Heart left ventricle (tissue), 16 donors: Measurements from ENCODE around the gene FBXL7. TPM values are rescaled to one million over a fixed set of nuclear protein-coding genes. Genes with fewer than 3 reads are reported as not detected.

Experiments used
- ATAC-seq, 4 donors: fragments of 200-7000 bp; cut with Tn5 transposase; one replicate each; pipeline ENCODE4 v1.9.1; 2020 to 2022; ENCODE audit warnings: moderate library complexity in 4 of 4, mild to moderate bottlenecking in 3 of 4, moderate number of reproducible peaks in 1 of 4
- DNase-seq, 5 donors: peaks; one replicate each; pipeline ENCODE4 v3.0.0-alpha.2; 2020
- H3K27ac ChIP-seq, 12 donors: fragments of 200-600 bp; sonication (generic) in 4 of 12; one replicate each; pipeline versions ENCODE4 v1.5.0 to v1.8.0; 2016 to 2022; ENCODE audit warnings: mild to moderate bottlenecking in 2 of 12
- H3K27me3 ChIP-seq, 9 donors: fragments of 200-600 bp; sonication (generic) in 2 of 9; one replicate each; pipeline versions ENCODE4 v1.5.1 to v1.8.0; 2016 to 2022; ENCODE audit warnings: mild to moderate bottlenecking in 3 of 9
- H3K36me3 ChIP-seq, 9 donors: fragments of 200-600 bp; sonication (generic) in 2 of 9; one replicate each; pipeline versions ENCODE4 v1.5.0 to v1.8.0; 2018 to 2022; ENCODE audit warnings: mild to moderate bottlenecking in 2 of 9
- H3K4me1 ChIP-seq, 12 donors: fragments of 200-600 bp; sonication (generic) in 4 of 12; one replicate each; pipeline versions ENCODE4 v1.5.0 to v1.8.0; 2016 to 2022; ENCODE audit warnings: mild to moderate bottlenecking in 3 of 12
- H3K4me3 ChIP-seq, 12 donors: fragments of 200-600 bp; sonication (generic) in 4 of 12; one replicate each; pipeline versions ENCODE4 v1.5.0 to v1.8.0; 2017 to 2022; ENCODE audit warnings: mild to moderate bottlenecking in 9 of 12, moderate library complexity in 4 of 12
- H3K9me3 ChIP-seq, 12 donors: fragments of 200-600 bp; sonication (generic) in 4 of 12; one replicate each; pipeline versions ENCODE4 v1.5.0 to v1.8.0; 2016 to 2022; ENCODE audit warnings: mild to moderate bottlenecking in 1 of 12
- CTCF ChIP-seq, 12 donors: fragments of 200-600 bp; sonication (generic) in 4 of 12; IDR thresholded peaks; one replicate each; pipeline versions ENCODE4 v1.5.0 to v1.8.0; 2018 to 2022; ENCODE audit warnings: antibody characterized with exemption in 12 of 12, mild to moderate bottlenecking in 5 of 12
- POLR2A ChIP-seq, 2 donors: fragments of 450-650 bp; IDR thresholded peaks; one replicate each; pipeline ENCODE4 v1.6.1; 2017; ENCODE audit warnings: antibody characterized with exemption in 2 of 2, mild to moderate bottlenecking in 2 of 2, moderate library complexity in 2 of 2
- WGBS, 4 donors: extraction: QIAGEN DNeasy Blood & Tissue Kit in 2 of 4; methylation state at CpG; one replicate each; pipeline versions ENCODE4 v1.1.5 to v1.1.7; 2013 to 2018; 5-methylcytosine and 5-hydroxymethylcytosine counted together
- intact Hi-C, 10 donors: fragments of 100-400 bp; cut with DNase I; formaldehyde crosslinking; loops; one replicate each; pipeline versions ENCODE4 v1.11.1 to v1.14.2; 2022
- polyA plus RNA-seq, 2 donors: library from polyadenylated mRNA; stranded (reverse); fragments of 200-250 nt; gene quantifications; one replicate each; pipeline ENCODE4 v1.2.3, GENCODE V29; 2013
- total RNA-seq, 9 donors: library from RNA; depleted of rRNA in 2 of 9; stranded (reverse); fragments of >200 nt in 2 of 9; fragmentation: NEBNext Ultra II Directional in 3 of 9; extraction: Animal tissue kit (Norgen Biotek cat#: 25700) in 3 of 9; gene quantifications; one replicate each; pipeline versions ENCODE4 v1.1.0 to v1.2.4, GENCODE V29; 2016 to 2023
- donor health status: ischemic (EF 13 %, LVEDD 7.1; RV severe dilation, severe dysfunction).
- donor health status: healthy with polysubstance abuse.
- donor health status: DM: no; HTN: yes; CAD: no.
- donor health status: DM: no; HTN: no; CAD: no.
- donor health status: ischemic (EF 25% LVEDD 6.9; RV normal size, moderate dysfunction).
- donor health status: ischemic (EF 25% LVEDD 5.7; RV mildly dilated, moderate dysfunction).
- donor health status: healthy.
- donor health status: DM: yes; HTN: yes; CAD: no.
- donor health status: ischemic (EF 35%, LVEDD 5.7; RV mildly dilated, moderate dysfunction).
- donor health status: nonischemic (EF 11% LVEDD 7.7; RV severe dilation, severe dysfunction).
- donor health status: DM: yes; HTN: yes; CAD: no.
- donor health status: PGD.
- donor health status: ischemic (EF 29% LVEDD 5.4; RV normal size, mild dysfunction).
- donor health status: nonischemic (EF 23%, LVEDD 6.1; RV moderate dilation, normal function).

Gene FBXL7
- total and polyA plus RNA-seq, 11 donors, result 8.7 to 27.6 (median 24.3) TPM

DNA sequence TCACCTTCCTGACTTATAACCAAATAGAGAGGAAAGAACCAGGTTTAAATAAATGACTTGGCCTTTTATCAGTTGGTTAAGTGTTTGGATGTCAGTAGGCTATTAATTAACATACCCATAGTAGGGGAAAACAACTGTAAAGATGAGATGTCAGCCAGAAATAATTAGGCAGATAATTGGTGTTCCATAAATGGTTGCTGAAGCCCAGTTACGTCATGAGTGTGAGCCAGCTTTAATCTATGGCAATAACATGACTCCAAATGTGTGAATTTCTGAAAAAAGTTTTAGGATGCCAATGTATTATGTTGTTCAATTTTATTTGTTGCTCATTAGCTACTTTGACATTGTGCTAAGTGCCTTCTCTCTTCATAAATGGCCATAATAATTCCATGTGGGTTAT lies 180.5 kb downstream of the FBXL7 start:
- no peak for TF ChIP-seq CTCF (IDR thresholded peaks at IDR 0.05)
- TF ChIP-seq POLR2A (IDR thresholded peaks at IDR 0.05), result no peak
- peaks cover 0 to 46% (median 20%) of the 10 kb centered on the region in 12 donors for H3K4me1 ChIP-seq

GRCh38 chr5:15682122-15682521 lies 182.1 kb downstream of the FBXL7 start:
- H3K27ac ChIP-seq, result no peak overlapping the region
- no peaks in the 10 kb centered on the region for H3K27me3 ChIP-seq
- H3K4me1 ChIP-seq, result peaks cover 0 to 37% (median 21%) of the 10 kb centered on the region in 12 donors
- intact Hi-C loops, result loop anchor here in 2 of 10 donors (10.0 kb wide), 2 partner anchors 113 to 177 kb away; partner anchors contain the start of gene FBXL7 (in 1 of the 2)
- no peak for ATAC-seq
- DNase-seq, result no peak
- H3K36me3 ChIP-seq, result no peaks in the 10 kb centered on the region
- TF ChIP-seq CTCF (IDR thresholded peaks at IDR 0.05), result no peak
- no peak for TF ChIP-seq POLR2A (IDR thresholded peaks at IDR 0.05)
- H3K4me3 ChIP-seq, result no peak overlapping the region
- WGBS, 4 donors, result 90 to 97% (median 94%) methylated on average over 3 of the region's 3 CpGs
- no peaks in the 10 kb centered on the region for H3K9me3 ChIP-seq

More for the DNA sequence above, 180.5 kb downstream of the FBXL7 start:
- 74 to 94% (median 77%) methylated on average over 1 of the region's 1 CpG for WGBS, 4 donors
- Histone ChIP-seq H3K27me3 (no peaks in the 10 kb centered on the region), H3K4me3 (no peak overlapping the region), H3K9me3 (no peaks in the 10 kb centered on the region), H3K27ac (no peak overlapping the region), H3K36me3 (no peaks in the 10 kb centered on the region)
- DNase-seq (no peak), ATAC-seq (no peak)
- intact Hi-C loops, result loop anchor here in 2 of 10 donors (10.0 kb wide), 2 partner anchors 114 to 176 kb away; partner anchors contain the start of gene FBXL7 (in 1 of the 2)

DNA sequence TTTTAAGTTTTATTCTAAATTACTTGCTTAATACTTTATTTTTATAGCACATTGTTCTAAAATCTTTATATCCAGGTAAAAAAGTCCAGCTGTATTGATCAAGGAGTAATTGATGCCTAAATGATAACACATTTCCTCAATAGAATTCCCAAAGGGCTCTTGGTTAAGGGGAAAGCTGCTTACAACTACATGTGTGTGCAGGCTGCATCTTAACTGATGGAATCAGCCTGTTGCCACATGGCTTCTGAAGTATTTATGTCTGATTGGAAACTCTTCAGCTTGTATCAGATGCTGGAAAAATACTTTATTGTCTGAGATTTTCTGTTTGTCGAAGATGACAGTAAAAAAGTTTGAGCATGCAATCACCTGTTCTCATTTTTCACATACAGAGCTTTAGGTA lies 182.6 kb downstream of the FBXL7 start:
- H3K36me3 ChIP-seq, result no peaks in the 10 kb centered on the region
- intact Hi-C loops, result loop anchor here in 2 of 10 donors (10.0 kb wide), 2 partner anchors 112 to 178 kb away; partner anchors contain the start of gene FBXL7 (in 1 of the 2)
- no peak overlapping the region for H3K27ac ChIP-seq
- 68 to 83% (median 73%) methylated on average over 1 of the region's 1 CpG for WGBS, 4 donors
- ATAC-seq (no peak), DNase-seq (no peak)
- TF ChIP-seq CTCF (IDR thresholded peaks at IDR 0.05), result no peak
- no peak for TF ChIP-seq POLR2A (IDR thresholded peaks at IDR 0.05)
- peaks cover 0 to 37% (median 21%) of the 10 kb centered on the region in 12 donors for H3K4me1 ChIP-seq
- no peaks in the 10 kb centered on the region for H3K9me3 ChIP-seq
- no peaks in the 10 kb centered on the region for H3K27me3 ChIP-seq
- H3K4me3 ChIP-seq, result no peak overlapping the region

- Histone ChIP-seq H3K4me1 (peaks cover 0 to 37% (median 21%) of the 10 kb centered on the region in 12 donors), H3K27ac (no peak overlapping the region)
- ATAC-seq, result peak in 3 of 4 donors; percentile 59 to 72 (median 68)
Measured at GRCh38 chr5:15683332-15683731, 183.4 kb downstream of the FBXL7 start.

More at GRCh38 chr5:15683332-15683731, 183.4 kb downstream of the FBXL7 start:
- Histone ChIP-seq H3K36me3 (no peaks in the 10 kb centered on the region), H3K4me3 (no peak overlapping the region), H3K9me3 (no peaks in the 10 kb centered on the region), H3K27me3 (no peaks in the 10 kb centered on the region)
- intact Hi-C loops, result loop anchor here in 2 of 10 donors (10.0 kb wide), 2 partner anchors 111 to 179 kb away; partner anchors contain the start of gene FBXL7 (in 1 of the 2)
- 39 to 58% (median 49%) methylated on average over 5 of the region's 5 CpGs for WGBS, 4 donors
- peak in 4 of 5 donors; percentile 35 to 69 (median 48) for DNase-seq
- TF ChIP-seq POLR2A (IDR thresholded peaks at IDR 0.05) (no peak), CTCF (IDR thresholded peaks at IDR 0.05) (peak in 10 of 12 donors; percentile 10 to 46 (median 24))
